Activated CD8-positive, alpha-beta memory T cell treated with anti-CD3 and anti-CD28 coated beads, Interleukin-2, amount 50 U/mL, for 24 hours (primary cell): Measurements from ENCODE around the gene HOTAIR.

Experiments
- DNase-seq: peaks from one replicate; pipeline ENCODE4 v3.0.0-alpha.2; 2020; ENCODE audit errors: extremely low read depth

The HOTAIR gene

GRCh38 chr12:54000116-54001114, 25.7 kb upstream of the HOTAIR start, which contains the start of gene HOXC9:
HOXC9 (plus strand) TSS chr12:54000161; CDS start chr12:54000189, 28 bp downstream.
- no peak for DNase-seq

GRCh38 chr12:53999559-54000115, 24.9 kb upstream of the HOTAIR start:
- DNase-seq: no peak

DNA sequence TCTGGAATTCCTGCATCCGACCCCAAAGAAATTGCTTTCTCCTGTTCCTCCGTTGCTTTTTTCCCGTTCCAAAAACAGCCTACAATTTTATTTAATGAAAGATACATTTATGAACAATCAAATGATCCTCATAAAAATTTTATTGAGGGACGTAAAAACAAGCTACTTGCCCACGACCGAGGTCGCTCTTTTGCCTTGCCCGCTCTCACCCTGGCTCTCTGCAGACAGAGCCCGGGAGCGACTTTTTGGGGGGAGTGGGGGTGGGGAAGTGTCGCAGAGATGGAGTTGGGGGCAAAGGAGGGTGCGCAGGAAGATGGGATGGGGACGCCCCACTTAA, 24.1 kb upstream of the HOTAIR start:
- no peak for DNase-seq

DNA sequence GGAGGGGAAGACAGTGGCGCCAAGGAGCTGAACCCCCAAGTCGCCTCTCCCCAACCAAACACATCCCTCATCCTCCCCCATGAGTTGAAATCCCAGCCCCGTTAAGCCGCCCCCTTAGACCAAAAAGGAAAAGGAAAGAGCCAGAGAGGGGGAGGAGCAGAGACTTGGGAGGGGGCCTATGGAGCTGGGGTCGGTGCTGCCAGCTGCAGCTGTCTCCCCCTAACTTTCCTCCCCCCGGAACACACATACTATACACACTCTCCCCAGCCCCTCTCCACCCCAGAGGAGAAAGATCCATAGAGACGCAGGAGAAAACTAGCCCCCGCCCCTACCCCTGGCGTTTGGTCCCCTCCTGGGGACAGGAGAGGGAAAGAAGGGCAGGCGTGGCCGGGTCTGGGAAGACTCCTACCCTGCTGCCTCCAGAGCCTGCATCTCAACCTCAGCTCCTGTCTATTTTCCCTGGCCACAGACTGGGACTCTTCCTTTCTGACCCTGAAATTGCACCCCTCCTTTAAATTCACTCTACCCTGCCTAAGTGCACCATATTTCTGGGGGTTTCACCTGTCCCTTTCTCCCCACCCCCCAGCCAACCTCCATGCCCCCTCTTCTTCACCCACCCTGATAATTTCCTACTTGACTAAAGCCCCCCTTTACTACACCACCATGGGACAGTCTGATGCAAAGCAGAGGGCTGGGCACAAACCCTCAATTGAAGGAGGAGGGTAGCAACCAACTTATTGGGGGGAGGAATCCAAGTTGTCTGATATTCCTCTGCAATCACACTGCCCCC, 23.6 kb upstream of the HOTAIR start:
- DNase-seq: no peak

- DNase-seq: no peak
Observed at GRCh38 chr12:53997204-53998109, 22.7 kb upstream of the HOTAIR start.

- DNase-seq: no peak
Observed at GRCh38 chr12:53996240-53997203, 21.8 kb upstream of the HOTAIR start.

DNA sequence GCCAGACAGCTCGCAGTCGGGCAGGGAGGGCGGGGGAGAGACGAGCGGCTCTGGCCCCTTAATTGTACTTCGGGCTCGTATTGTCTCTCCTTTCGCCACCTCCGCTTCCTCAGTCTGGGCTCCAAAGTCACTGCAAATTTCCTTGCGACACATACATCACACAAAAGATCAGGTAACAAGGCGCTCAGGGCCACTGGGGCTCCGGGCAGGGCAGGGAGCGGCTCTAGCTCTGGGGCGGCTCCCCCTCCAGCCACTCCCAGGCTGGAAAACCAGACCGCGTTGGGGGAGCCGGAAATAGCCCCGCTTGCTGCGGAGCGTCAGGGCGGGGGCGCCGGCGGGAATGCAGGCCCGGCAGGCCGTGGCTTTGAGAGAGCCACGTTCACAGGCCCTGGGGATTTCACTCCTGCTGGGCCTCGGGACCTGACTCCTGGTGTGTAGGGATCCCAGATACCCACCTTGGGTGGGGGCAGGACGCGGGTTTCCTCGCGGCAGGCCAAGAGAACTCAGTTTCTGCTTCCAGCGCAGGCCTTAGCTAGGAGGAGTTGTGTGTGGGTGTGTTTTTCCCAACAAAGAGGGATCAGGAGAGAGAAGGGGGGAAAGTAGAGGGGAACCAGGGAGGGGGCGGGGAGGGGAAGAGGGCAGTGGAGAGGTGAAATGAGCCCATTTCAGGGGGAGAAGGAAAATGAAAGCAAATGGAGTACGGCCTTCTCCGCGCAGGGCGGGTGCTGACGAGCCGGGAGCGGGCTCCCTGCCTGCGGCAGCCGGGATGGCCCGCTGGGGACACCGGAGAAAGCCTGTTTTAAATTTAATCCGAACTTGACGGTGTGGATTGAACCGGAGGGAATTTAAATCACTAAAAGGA, 20.9 kb upstream of the HOTAIR start:
- DNase-seq: no peak

GRCh38 chr12:53995002-53995377, 20.2 kb upstream of the HOTAIR start:
- DNase-seq: no peak

DNA sequence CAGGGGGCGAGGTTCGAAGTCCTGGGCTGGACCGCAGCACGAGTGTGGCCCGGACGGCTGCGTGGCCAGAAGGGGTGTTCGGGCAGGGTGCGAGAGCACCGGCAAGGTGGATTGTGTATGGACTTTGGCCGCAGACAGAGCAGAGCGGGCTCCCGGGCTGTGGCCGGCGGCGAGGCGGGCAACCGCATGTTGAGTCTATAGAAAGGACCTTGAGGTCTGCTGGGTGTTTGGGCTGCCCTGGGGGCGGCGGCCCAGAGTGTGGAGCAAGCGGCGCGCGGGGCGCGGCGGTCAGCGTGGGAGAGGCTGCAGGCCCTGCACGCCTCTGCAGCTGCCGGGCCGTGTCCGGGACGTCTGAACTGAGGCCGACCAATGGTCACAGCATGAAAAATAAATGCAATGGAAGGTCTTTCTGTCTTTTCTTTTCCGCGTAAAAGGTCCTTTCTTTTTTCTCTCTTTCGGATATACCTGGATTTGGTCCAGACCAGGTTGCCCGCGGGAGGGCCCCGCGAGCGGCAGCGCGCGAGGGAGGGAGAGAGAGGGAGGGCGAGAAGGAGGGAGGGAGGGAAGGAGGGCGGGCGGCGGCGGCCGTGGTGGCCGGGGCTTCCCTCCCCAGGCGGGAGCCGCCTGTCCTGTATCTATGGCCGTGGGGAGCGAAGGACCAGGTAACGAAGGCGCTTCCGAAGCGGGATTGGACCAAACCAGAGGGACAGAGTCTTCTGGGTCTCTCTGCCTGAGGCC, 19.7 kb upstream of the HOTAIR start:
- no peak for DNase-seq

- DNase-seq: no peak
Observed at GRCh38 chr12:53994009-53994263, 19.2 kb upstream of the HOTAIR start.

- no peak for DNase-seq
Observed at GRCh38 chr12:53993162-53994008, 18.6 kb upstream of the HOTAIR start.

- no peak for DNase-seq
Observed at GRCh38 chr12:53992377-53992889, 17.7 kb upstream of the HOTAIR start.

- no peak for DNase-seq
Observed at GRCh38 chr12:53991077-53991460, 16.3 kb upstream of the HOTAIR start.

DNA sequence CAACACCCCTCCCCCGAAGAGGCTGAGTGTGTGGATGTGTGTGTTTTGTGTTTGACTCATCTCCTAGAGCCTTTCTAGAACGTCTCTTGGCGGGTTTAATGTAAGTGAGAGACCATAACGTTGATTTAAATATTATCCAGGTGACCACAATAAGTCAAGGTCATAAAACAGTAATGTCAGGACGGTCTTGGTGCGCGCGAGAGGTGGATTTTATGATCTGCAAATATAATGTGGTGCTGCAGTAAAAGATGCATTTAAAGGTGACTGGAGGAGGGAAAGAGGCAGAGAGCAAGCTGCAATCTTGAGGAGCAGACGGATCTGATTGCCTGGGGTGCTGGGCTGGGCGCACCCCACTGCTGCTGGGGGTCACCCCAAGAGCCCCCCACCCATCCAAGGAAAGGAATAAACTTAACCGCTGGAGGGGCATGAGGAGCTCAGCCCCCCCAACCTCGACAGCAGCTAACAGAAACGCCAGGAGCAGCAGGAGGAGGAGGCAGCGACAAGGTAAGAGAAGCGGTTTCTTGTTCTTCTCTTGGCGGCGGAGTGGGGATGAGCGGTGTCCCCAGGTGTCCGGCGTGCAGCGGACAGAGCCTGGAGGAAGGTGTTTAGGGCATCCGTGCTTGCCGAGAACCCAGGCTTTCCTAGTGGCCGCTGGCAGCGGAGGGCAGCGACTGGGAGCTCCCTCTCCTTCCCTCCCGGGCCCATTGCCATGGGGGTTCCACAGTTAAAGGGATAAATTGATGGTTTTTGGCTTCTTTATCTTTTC, 15.7 kb upstream of the HOTAIR start:
- no peak for DNase-seq

- DNase-seq: no peak
Observed at GRCh38 chr12:53989227-53990113, 14.7 kb upstream of the HOTAIR start.
